ENCODE results near the gene NSUN4. TPM values are rescaled to one million over a fixed set of nuclear protein-coding genes. Genes with fewer than 3 reads are reported as not detected.

The NSUN4 gene
- total and polyA plus RNA-seq, 7 experiments from 2014 or later: 10.2 to 30.7 (median 28.7) TPM

GRCh38 chr1:46301808-46302640 is 38.6 kb upstream of the NSUN4 start:
- H3K9me3 ChIP-seq (ENCODE audit: control insufficient read depth in 2 of 3, low read length in 3 of 3): no peaks in the 10 kb centered on the region
- ATAC-seq (peak; percentile 19), DNase-seq (peak; percentile 33 to 71 (median 50))
- no peaks in the 10 kb centered on the region for H3K27me3 ChIP-seq (ENCODE audit: control insufficient read depth in 2 of 2, insufficient read depth in 2 of 2, low read length in 2 of 2)
- peaks cover 0 to 22% (median 5%) of the 10 kb centered on the region in 3 experiments for H3K36me3 ChIP-seq (ENCODE audit: control insufficient read depth in 2 of 3, insufficient read depth in 3 of 3, low read length in 3 of 3)
- Mint-ChIP-seq H3K4me3 (peak overlapping the region; percentile 94 to 99 (median 98)), H3K36me3 (peaks cover 0 to 15% (median 9%) of the 10 kb centered on the region in 5 donors), H3K27ac (peak overlapping the region; percentile 81 to 99 (median 97)), H3K4me1 (peaks cover 26 to 53% (median 40%) of the 10 kb centered on the region in 7 donors), H3K27me3 (peaks cover 0 to 2% (median 0%) of the 10 kb centered on the region in 5 donors), H3K9me3 (no peaks in the 10 kb centered on the region)
- peak overlapping the region; percentile 83 for H3K4me3 ChIP-seq (ENCODE audit: low read length)
- ChIA-PET CTCF (interaction anchor here (1.0 kb wide), 1 partner anchor 46 kb away, joined by 5 read pairs; no protein-coding TSS in a partner anchor), POLR2A (interaction anchor here (1.5 to 1.6 kb wide), 3 partner anchors 52 to 57 kb away, joined by 4 to 9 read pairs (median 5); partner anchors contain the start of gene RAD54L)
- intact Hi-C loops (cut with micrococcal nuclease): loop anchor here (1.0 to 5.0 kb wide), 5 partner anchors 15 to 615 kb away; partner anchors contain the start of genes EFCAB14 (in 1 of the 2), GPBP1L1 (in 1 of the 2) and MKNK1 (in 1 of the 2)
- H3K27ac ChIP-seq (ENCODE audit: low read depth, low read length): peak overlapping the region; percentile 98
- H3K4me1 ChIP-seq (ENCODE audit: control insufficient read depth in 2 of 2, insufficient read depth in 2 of 2, low read length in 2 of 2): peaks cover 19 to 29% of the 10 kb centered on the region in 2 donors

- intact Hi-C loops (cut with micrococcal nuclease): loop anchor here (1.0 to 5.0 kb wide), 9 partner anchors 16 to 616 kb away; partner anchors contain the start of genes GPBP1L1 (in 2 of the 2), NSUN4 (in 2 of the 2), RAD54L (in 2 of the 2) and EFCAB14 (in 1 of the 2)
- Mint-ChIP-seq H3K4me3 (peak overlapping the region; percentile 94 to 99 (median 98)), H3K27me3 (peaks cover 0 to 2% (median 0%) of the 10 kb centered on the region in 5 donors), H3K27ac (peak overlapping the region; percentile 95 to 99 (median 97)), H3K36me3 (peaks cover 0 to 11% (median 5%) of the 10 kb centered on the region in 5 donors), H3K9me3 (no peaks in the 10 kb centered on the region), H3K4me1 (peaks cover 26 to 59% (median 43%) of the 10 kb centered on the region in 7 donors)
- Histone ChIP-seq H3K4me3 (ENCODE audit: low read length) (peak overlapping the region; percentile 83), H3K27ac (ENCODE audit: low read depth, low read length) (peak overlapping the region; percentile 98), H3K9me3 (ENCODE audit: control insufficient read depth in 2 of 3, low read length in 3 of 3) (no peaks in the 10 kb centered on the region), H3K36me3 (ENCODE audit: control insufficient read depth in 2 of 3, insufficient read depth in 3 of 3, low read length in 3 of 3) (peaks cover 0 to 16% (median 5%) of the 10 kb centered on the region in 3 experiments), H3K4me1 (ENCODE audit: control insufficient read depth in 2 of 2, insufficient read depth in 2 of 2, low read length in 2 of 2) (peaks cover 19 to 35% of the 10 kb centered on the region in 2 donors), H3K27me3 (ENCODE audit: control insufficient read depth in 2 of 2, insufficient read depth in 2 of 2, low read length in 2 of 2) (no peaks in the 10 kb centered on the region)
- ChIA-PET POLR2A (interaction anchor here (0.8 to 1.6 kb wide), 8 partner anchors 26 to 617 kb away, joined by 3 to 12 read pairs (median 4); partner anchors contain the start of genes GPBP1L1, NSUN4 and RAD54L), CTCF (interaction anchor here (0.9 to 1.5 kb wide), 3 partner anchors 44 to 58 kb away, joined by 3 to 6 read pairs (median 5); no protein-coding TSS in a partner anchor)
- peak in 4 of 9 donors; percentile 18 to 62 (median 50) for DNase-seq
- peak; percentile 8 for ATAC-seq
These were observed 38.0 kb upstream of the NSUN4 start for GRCh38 chr1:46302641-46303037.

DNA sequence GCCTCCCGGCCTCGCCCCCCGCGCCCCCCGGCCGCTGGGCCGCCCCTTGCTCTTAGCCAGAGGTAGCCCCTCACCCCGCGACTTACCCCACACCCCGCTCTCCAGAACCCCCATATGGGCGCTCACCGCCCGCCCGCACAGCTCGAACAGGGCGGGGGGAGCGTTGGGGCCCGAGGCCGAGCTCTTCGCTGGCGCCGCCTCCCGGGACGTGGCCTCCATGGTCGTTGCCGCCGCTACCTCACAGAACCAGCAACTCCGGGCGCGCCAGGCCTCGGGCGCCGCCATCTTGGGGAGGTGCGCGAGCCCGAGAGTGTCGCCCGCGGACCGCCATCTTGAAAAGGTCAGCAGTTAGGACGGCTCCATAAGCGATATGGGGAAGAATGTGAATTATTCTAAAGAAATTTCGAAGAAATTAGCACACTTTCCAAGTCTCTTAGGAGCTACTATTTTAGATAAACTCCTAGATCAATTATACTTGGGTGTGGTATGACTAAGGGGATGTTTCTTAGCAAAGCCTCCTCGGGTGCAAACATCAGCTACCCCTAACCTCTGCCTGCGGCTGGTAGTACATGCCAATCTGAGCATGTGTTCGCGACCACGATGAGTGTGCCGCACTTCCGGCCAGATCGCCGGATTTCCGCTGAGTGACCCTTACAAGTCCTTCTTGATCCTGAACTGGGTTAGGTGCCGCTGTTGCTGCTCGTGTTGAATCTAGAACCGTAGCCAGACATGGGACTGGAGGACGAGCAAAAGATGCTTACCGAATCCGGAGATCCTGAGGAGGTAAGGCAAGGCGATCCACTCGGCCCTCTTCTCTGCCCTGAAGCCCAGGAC is 37.4 kb upstream of the NSUN4 start, which contains the start of the genes LRRC41 and UQCRH:
Gene LRRC41 (minus strand): TSS at position 579 of the 834 bp plus-strand sequence. CDS start 294 bp downstream, at position 285.
Gene UQCRH (plus strand): TSS at position 661 of the 834 bp plus-strand sequence. CDS start 69 bp downstream, at position 730.
- peak within 1 kb of the TSS; percentile 98 for H3K27ac ChIP-seq (ENCODE audit: low read depth, low read length)
- no peaks in the 10 kb centered on the region for H3K9me3 Mint-ChIP-seq
- POLR2A ChIA-PET: interaction anchor here (0.6 to 1.6 kb wide), 12 partner anchors 26 to 1317 kb away, joined by 3 to 12 read pairs (median 4); partner anchors contain the start of genes GPBP1L1, NSUN4 and RAD54L
- H3K36me3 ChIP-seq (ENCODE audit: control insufficient read depth in 2 of 3, insufficient read depth in 3 of 3, low read length in 3 of 3): peaks cover 0 to 10% (median 0%) of the 10 kb centered on the region in 3 experiments
- ATAC-seq: peak; percentile 94
- peaks cover 0 to 7% (median 0%) of the 10 kb centered on the region in 5 donors for H3K36me3 Mint-ChIP-seq
- peak; percentile 91 to 96 (median 94) for DNase-seq
- H3K27ac Mint-ChIP-seq: peak within 1 kb of the TSS; percentile 95 to 99 (median 97)
- H3K27me3 Mint-ChIP-seq: peaks cover 0 to 2% (median 0%) of the 10 kb centered on the region in 5 donors
- peak within 1 kb of the TSS; percentile 83 for H3K4me3 ChIP-seq (ENCODE audit: low read length)
- H3K4me1 ChIP-seq (ENCODE audit: control insufficient read depth in 2 of 2, insufficient read depth in 2 of 2, low read length in 2 of 2): peaks cover 19 to 37% of the 10 kb centered on the region in 2 donors
- H3K9me3 ChIP-seq (ENCODE audit: control insufficient read depth in 2 of 3, low read length in 3 of 3): no peaks in the 10 kb centered on the region
- intact Hi-C loops (cut with micrococcal nuclease): loop anchor here (1.0 to 5.0 kb wide), 9 partner anchors 16 to 617 kb away; partner anchors contain the start of genes GPBP1L1 (in 2 of the 2), NSUN4 (in 2 of the 2), RAD54L (in 2 of the 2) and EFCAB14 (in 1 of the 2)
- H3K4me1 Mint-ChIP-seq: peaks cover 31 to 65% (median 46%) of the 10 kb centered on the region in 7 donors
- H3K4me3 Mint-ChIP-seq: peak within 1 kb of the TSS; percentile 94 to 99 (median 98)
- H3K27me3 ChIP-seq (ENCODE audit: control insufficient read depth in 2 of 2, insufficient read depth in 2 of 2, low read length in 2 of 2): no peaks in the 10 kb centered on the region
- CTCF ChIA-PET: interaction anchor here (0.8 to 1.5 kb wide), 4 partner anchors 44 to 136 kb away, joined by 3 to 6 read pairs (median 4); no protein-coding TSS in a partner anchor

GRCh38 chr1:46303872-46304326 is 36.7 kb upstream of the NSUN4 start:
- intact Hi-C loops (cut with micrococcal nuclease): loop anchor here (1.0 to 5.0 kb wide), 9 partner anchors 17 to 618 kb away; partner anchors contain the start of genes GPBP1L1 (in 2 of the 2), NSUN4 (in 2 of the 2), RAD54L (in 2 of the 2) and EFCAB14 (in 1 of the 2)
- peaks cover 2 to 8% (median 3%) of the 10 kb centered on the region in 5 donors for H3K36me3 Mint-ChIP-seq
- CTCF ChIA-PET: interaction anchor here (0.8 to 1.5 kb wide), 2 partner anchors 43 to 137 kb away, joined by 3 to 6 read pairs; no protein-coding TSS in a partner anchor
- Histone ChIP-seq H3K27ac (ENCODE audit: low read depth, low read length) (peak overlapping the region; percentile 98), H3K4me1 (ENCODE audit: control insufficient read depth in 2 of 2, insufficient read depth in 2 of 2, low read length in 2 of 2) (peaks cover 19 to 37% of the 10 kb centered on the region in 2 donors), H3K27me3 (ENCODE audit: control insufficient read depth in 2 of 2, insufficient read depth in 2 of 2, low read length in 2 of 2) (no peaks in the 10 kb centered on the region), H3K9me3 (ENCODE audit: control insufficient read depth in 2 of 3, low read length in 3 of 3) (no peaks in the 10 kb centered on the region), H3K4me3 (ENCODE audit: low read length) (peak overlapping the region; percentile 83), H3K36me3 (ENCODE audit: control insufficient read depth in 2 of 3, insufficient read depth in 3 of 3, low read length in 3 of 3) (peaks cover 0 to 8% (median 0%) of the 10 kb centered on the region in 3 experiments)
- DNase-seq: no peak
- H3K27ac Mint-ChIP-seq: peak overlapping the region; percentile 95 to 99 (median 97)
- H3K9me3 Mint-ChIP-seq: no peaks in the 10 kb centered on the region
- H3K4me1 Mint-ChIP-seq: peaks cover 36 to 69% (median 47%) of the 10 kb centered on the region in 7 donors
- peaks cover 0 to 2% (median 0%) of the 10 kb centered on the region in 5 donors for H3K27me3 Mint-ChIP-seq
- POLR2A ChIA-PET: interaction anchor here (0.6 to 1.6 kb wide), 11 partner anchors 36 to 1318 kb away, joined by 3 to 12 read pairs (median 3); partner anchors contain the start of genes GPBP1L1, NSUN4 and RAD54L
- no peak for ATAC-seq
- peak overlapping the region; percentile 94 to 99 (median 98) for H3K4me3 Mint-ChIP-seq

GRCh38 chr1:46306159-46306530 is 34.5 kb upstream of the NSUN4 start:
- peaks cover 10 to 17% (median 12%) of the 10 kb centered on the region in 5 donors for H3K36me3 Mint-ChIP-seq
- CTCF ChIA-PET: no interaction called here
- no peak for DNase-seq
- peaks cover 26 to 56% (median 39%) of the 10 kb centered on the region in 7 donors for H3K4me1 Mint-ChIP-seq
- intact Hi-C loops (cut with micrococcal nuclease): no loop called here
- H3K27ac Mint-ChIP-seq: peak overlapping the region in 2 of 9 donors; percentile 48 to 59
- Histone ChIP-seq H3K27me3 (ENCODE audit: control insufficient read depth in 2 of 2, insufficient read depth in 2 of 2, low read length in 2 of 2) (no peaks in the 10 kb centered on the region), H3K4me3 (ENCODE audit: low read length) (no peak overlapping the region), H3K27ac (ENCODE audit: low read depth, low read length) (no peak overlapping the region), H3K4me1 (ENCODE audit: control insufficient read depth in 2 of 2, insufficient read depth in 2 of 2, low read length in 2 of 2) (peaks cover 19 to 30% of the 10 kb centered on the region in 2 donors), H3K9me3 (ENCODE audit: control insufficient read depth in 2 of 3, low read length in 3 of 3) (no peaks in the 10 kb centered on the region), H3K36me3 (ENCODE audit: control insufficient read depth in 2 of 3, insufficient read depth in 3 of 3, low read length in 3 of 3) (peaks cover 0 to 26% (median 0%) of the 10 kb centered on the region in 3 experiments)
- no peaks in the 10 kb centered on the region for H3K9me3 Mint-ChIP-seq
- H3K27me3 Mint-ChIP-seq: peaks cover 0 to 2% (median 0%) of the 10 kb centered on the region in 5 donors
- no peak for ATAC-seq
- POLR2A ChIA-PET: no interaction called here
- H3K4me3 Mint-ChIP-seq: peak overlapping the region in 9 of 10 donors; percentile 25 to 64 (median 53)

Measured in naive thymus-derived CD4-positive, alpha-beta T cell (primary cell).